A673 (cell line): ENCODE measurements around the gene SLC22A7.

Experiments used
- EZH2 ChIP-seq: fragments of 200-600 bp; sonication (generic); IDR thresholded peaks from 2 replicates; pipeline ENCODE4 v1.6.1; 2017; ENCODE audit warnings: borderline replicate concordance, low read depth, mild to moderate bottlenecking, mixed read lengths, antibody characterized with exemption, low read length; ENCODE audit not compliant: poor library complexity, severe bottlenecking
- TF ChIP-seq, protein P1 (sequence below): fragments of 300-800, 200-600 bp; sonication (generic); conservative IDR thresholded peaks from 2 replicates; pipeline ENCODE4 v1.5.1; 2017; ENCODE audit warnings: low read depth, mild to moderate bottlenecking, antibody characterized with exemption, low read length, moderate library complexity, mixed read lengths

DNA sequence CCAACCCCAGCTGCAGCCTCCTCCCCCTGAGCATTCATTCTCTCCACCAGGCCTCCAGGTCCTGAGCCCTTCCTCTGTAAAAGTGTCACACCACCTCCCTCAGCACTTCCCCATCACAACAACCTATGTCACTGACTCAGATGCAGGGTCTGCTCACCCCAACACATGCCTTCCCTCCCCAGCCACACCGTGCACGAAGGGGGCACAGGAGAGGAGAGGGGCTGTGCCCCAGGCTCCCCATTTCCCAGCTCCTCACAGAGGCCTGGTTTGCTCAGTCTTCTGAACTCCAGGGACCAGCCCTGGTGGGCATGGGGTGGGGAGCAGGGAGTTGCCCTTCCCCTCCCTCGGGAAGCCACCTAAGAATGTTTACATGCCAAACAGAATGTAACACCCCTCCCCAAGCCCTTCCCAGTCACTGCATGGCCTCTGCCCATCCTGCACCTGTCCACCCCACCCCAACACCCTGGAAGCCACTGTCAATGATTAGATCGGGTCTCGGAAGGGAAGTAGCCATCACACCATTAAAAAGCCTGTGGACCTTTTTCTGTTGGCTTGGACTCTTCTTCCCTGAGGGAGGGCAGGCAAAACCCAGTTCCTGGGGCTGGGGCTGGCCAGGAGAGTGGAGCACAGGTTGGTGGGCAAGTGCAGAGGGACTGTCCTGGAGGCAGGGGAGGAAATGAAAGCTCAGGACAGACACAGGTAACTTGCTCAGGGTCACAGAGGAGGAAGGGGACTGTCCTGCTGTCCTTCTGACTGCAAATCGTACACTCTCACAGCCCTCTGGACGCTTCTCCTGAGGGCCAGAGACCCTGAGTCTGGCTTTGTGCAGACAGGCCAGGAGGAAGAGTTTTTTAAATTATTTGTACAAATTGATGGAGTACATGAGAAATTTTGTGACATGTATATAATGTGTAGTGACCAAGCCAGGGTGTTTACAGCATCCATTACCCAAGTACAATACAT lies 10.1 kb upstream of the SLC22A7 start:
- TF ChIP-seq, protein P1, sequence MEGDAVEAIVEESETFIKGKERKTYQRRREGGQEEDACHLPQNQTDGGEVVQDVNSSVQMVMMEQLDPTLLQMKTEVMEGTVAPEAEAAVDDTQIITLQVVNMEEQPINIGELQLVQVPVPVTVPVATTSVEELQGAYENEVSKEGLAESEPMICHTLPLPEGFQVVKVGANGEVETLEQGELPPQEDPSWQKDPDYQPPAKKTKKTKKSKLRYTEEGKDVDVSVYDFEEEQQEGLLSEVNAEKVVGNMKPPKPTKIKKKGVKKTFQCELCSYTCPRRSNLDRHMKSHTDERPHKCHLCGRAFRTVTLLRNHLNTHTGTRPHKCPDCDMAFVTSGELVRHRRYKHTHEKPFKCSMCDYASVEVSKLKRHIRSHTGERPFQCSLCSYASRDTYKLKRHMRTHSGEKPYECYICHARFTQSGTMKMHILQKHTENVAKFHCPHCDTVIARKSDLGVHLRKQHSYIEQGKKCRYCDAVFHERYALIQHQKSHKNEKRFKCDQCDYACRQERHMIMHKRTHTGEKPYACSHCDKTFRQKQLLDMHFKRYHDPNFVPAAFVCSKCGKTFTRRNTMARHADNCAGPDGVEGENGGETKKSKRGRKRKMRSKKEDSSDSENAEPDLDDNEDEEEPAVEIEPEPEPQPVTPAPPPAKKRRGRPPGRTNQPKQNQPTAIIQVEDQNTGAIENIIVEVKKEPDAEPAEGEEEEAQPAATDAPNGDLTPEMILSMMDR, result no peak
- no peak for TF ChIP-seq EZH2
